GM18873 (cell line): ENCODE measurements around the gene RALGPS1.

Experiments used
- ATAC-seq: cut with Tn5 transposase; IDR thresholded peaks from one replicate; pipeline ENCODE4 v1.9.1; 2021; ENCODE audit warnings: mild to moderate bottlenecking, moderate library complexity, moderate number of reproducible peaks; ENCODE audit not compliant: unreplicated experiment, low FRiP score

Gene RALGPS1

DNA sequence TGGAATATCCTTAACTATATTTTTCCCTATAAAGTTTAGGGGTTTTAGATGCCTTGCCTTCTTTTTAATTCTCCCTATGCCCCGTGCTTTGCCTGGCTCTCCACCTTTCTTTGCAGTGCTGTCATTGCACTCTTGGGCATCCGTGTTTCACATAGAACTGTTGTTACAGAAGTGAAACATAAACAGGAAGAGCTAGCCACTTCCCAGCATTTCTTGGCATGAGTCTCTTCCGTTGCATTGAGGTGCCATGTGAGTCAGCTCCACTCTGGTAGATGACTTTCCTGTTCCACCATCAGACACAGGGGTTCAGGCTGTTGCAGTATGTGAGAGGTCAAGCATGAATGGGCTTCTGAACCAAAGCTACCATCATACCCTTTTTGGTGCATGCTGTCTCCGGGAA lies 134.5 kb downstream of the RALGPS1 start:
- ATAC-seq: no peak

DNA sequence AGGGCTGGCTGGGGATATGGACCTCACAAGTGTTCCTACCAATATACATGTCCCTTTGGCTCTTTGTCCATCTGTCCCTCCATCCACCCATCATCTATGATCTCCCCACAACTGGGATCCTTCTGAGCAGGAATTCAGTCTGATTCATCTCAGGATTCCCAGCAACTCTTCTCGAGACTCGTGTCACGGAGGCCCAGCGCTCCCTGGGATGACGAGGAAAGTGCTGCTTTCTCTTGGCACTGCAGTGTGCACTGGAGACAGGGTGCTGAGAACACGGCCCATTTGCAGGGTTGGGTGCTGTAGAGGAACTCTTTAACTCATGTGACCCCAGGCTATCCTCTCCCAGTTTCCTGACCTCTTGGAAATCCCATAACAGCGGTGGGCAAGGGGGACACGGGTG lies 135.0 kb downstream of the RALGPS1 start:
- no peak for ATAC-seq

DNA sequence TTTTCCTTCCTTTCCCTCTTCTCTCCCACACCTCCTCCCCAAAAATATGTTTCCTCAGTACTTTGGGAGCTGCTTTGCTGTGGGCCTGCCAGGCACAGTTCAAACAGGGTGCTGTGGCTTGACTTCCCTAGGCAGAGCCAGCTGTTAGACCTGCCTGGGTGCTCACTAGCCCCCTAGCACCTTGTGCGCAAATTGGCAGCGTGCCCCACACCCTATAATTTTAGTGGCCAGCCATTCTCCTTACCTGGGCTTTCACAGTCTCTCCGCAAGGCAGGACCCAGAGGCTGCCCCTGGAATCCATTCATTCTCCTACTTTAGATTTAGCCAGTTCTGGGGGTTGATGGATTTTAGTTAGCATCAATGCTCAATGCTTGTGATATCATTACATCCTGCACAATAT lies 135.6 kb downstream of the RALGPS1 start:
- no peak for ATAC-seq

DNA sequence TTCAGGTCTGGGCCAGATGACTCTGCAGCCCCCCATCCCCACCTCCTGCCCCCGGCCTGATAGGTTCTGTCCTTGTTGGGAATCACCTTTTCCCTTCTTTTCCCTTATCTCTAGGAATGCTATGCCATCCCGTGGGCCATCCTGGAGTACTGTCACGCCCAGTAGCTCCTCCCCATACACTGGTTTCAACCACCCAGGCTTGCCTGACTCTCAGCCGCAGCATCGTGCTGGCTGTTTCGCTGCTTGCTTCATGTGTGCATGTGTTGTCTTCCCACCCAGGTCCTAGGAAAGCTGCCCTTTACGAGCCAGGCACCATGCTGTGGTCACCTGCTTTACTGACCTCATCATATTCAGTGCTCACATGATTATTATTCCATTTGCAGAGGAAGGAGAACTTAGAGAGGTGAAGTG lies 136.0 kb downstream of the RALGPS1 start:
- ATAC-seq: no peak

- ATAC-seq: no peak
Observed at GRCh38 chr9:127051881-127052595, 137.5 kb downstream of the RALGPS1 start.

DNA sequence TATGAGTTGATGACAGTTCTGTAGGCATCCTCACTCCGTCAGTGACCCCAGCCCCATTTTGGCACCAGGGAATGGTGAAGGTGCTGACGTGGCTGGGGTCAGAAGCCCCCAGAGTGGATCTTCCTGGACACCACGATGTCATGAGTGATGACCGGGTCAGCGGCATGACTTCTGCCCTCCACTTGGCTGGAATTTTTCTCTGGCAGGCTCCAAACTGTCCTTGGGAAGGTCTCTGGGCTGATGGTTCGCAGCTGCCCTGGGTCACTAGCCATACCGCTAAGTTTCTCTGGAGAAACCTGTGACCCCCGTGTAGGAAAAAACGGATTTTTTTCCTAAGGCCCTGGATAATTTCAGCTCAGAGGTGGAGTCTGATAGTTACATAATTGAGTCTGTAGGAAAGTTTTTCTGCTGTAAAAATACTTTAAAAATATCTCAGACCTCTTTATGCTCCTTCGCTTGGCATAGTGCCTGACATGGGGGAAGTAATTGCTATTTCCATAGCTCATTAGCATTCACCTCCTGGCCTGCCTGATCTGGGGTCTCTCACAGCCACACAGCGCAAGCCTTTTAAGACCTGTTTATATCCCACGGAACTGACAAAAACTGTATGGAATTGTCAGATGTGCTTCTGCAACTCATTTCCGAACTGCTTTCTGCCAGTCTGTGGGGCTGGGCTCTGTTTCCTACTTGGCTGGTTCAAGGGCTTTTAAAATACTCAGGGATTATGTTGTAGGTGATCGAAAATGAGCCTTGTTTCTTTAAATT lies 138.7 kb downstream of the RALGPS1 start:
- ATAC-seq: no peak

- no peak for ATAC-seq
Observed at GRCh38 chr9:127053960-127054359, 139.4 kb downstream of the RALGPS1 start.

DNA sequence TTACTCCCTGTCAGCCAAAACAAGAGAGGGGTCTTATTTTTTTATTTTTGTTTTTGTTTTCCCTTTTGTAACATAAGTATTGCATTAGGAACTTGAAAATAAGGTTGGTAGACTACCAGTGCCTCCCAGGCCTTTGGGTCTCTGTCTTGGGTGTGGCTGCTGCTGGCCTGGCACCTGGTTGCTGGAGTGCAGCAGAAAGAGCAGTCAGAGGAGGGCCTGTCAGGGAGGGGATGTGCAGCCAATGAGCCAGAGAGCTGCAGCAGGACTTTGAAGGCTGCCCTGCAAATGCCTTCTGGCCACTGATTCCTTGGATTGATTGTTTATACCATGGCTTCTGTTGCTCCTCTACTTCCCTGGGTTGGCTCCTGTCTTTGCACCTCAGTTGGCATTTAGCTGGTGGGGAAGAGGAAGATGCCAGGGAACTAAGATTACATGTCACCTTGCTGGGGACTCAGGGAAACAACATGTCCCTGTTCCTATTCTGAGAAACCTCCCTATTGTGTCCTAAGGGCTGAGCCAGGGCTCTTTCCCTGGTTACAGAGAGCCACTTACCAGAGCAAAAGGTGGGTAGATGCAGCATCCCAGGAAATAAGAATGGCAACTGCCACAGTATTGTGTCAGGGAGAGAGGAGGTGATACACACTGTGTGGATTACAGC lies 141.3 kb downstream of the RALGPS1 start:
- no peak for ATAC-seq

DNA sequence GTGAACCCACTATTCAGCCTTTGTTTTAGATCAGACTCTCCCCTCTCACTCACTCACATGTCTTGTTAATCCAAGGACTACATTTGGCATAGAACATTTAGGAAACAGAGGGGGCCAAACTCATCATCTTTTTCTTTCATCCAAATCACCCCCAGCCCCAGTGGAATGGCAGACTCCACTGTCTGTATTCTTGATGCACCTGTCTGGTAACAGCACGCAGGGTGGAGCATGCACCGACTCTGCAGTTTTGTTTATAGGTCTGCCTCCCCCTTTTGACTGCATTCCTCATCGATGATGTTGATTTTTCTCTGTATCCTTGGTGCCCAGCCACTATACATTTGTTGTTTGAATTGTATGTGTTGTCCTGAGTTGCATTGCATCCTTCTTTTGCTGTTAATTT lies 141.9 kb downstream of the RALGPS1 start:
- ATAC-seq: no peak

DNA sequence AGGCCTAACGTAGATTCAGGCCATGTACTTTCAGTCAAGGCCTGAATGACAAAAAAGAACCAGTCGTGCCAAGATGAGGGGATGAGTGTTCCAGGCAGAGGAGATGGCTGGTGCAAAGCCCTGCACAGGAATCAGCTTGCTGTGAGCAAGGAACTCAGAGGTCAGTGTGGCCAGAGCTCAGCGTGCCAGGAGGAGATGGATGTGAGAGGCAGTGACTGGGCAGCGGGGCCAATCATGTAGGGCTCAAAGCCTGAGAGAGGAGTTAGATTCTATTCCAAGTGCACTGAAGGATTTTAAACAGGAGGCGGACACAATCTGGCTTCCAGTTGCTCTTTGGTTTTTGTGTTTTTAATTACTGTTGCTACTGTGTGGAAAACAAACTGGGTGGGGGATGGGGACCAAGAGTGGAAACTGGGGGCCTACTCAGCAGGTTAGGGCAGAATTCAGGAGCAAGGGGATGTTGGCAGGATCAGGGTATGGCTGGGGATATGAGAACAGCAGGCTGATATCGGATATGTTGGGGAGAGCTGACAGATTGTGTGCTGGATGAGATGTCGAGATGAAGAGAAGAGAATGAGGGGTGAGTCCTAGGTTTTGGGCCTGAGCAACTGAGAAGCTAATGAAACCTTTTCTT lies 143.5 kb downstream of the RALGPS1 start:
- ATAC-seq: no peak

DNA sequence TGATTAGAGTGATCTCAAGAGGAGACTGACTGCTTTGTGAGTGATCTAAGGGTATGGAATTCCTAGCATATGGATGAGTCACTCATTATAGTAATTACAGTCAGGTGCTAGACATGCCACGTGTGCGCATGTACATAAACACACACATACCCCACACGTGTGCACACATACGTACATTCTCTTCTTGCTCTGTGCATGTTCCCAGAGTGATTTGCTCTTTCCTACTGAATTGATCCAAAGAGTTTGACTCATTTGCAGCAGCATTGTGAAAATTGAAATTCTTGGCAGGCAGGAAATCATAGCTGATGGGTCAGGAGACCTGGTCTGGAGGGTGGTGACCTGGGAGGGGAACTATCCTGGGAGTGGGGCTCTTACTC lies 144.1 kb downstream of the RALGPS1 start:
- ATAC-seq: no peak

DNA sequence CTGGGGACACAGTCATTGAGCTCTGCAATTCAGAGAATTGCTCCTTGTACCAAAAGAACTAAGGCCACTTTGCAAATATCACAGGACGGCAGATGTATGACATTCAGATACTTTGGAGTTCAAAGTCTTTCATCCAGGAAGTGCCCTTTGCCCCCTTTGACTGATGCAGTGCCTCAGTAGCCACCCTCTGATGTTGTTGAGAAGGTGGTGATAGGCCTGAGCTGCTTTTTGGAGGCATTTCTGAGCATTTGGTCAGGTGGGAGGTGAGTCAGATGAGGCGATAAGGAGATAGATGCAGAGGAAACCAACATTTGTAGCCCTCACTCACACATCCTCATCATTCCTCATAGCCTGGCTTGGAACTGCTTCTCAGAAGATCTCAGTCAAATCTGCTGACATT lies 144.4 kb downstream of the RALGPS1 start:
- ATAC-seq: no peak

DNA sequence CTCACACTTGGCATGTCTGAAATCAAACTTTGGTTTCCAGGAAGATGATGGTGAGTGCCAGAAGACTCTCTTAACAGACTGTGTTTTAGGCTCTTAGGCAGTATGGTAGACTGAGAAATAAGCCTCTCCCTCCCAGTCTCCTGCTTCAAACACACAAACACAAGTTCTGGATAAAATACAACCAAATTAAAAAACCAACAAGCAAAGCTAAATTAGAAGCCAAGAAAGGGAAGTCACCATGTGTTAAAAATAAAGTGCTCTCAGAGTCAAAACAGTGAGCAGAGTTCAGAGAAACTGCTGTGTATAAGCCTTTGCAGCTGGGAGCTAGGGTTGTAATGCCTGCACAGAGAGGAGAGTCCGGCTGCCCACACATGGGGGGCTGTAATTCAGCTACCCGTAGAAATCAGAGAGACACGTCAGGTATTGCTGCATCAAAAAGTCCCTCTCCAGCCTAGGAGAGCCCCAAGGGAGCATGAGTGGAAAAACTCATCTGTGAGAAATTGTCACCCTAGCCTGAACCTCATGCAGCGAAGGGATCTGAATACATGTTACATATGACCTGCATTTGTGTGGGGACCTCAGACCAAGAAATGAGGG lies 145.3 kb downstream of the RALGPS1 start:
- ATAC-seq: no peak

GRCh38 chr9:127061411-127061810 lies 146.8 kb downstream of the RALGPS1 start:
- no peak for ATAC-seq

DNA sequence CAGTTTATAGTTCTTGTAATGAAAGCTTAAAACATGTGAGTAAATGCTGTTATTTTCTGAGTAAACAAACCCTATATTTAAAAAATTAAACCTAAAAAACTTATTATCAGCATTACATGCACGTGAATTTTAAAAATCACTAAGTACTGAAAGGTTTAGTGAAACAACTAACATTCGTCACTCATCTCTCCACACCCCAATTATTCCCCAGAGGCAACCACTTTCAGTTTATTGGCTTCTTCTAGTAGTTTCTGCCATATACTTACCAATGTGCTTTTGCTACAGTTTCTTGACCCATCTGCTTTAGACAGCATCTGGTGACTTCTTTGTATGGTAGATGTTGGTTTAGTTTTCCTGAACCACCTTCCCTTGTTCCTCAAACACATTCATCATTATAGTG lies 149.8 kb downstream of the RALGPS1 start:
- ATAC-seq: no peak

GRCh38 chr9:127065592-127065991 lies 151.0 kb downstream of the RALGPS1 start:
- ATAC-seq: no peak

DNA sequence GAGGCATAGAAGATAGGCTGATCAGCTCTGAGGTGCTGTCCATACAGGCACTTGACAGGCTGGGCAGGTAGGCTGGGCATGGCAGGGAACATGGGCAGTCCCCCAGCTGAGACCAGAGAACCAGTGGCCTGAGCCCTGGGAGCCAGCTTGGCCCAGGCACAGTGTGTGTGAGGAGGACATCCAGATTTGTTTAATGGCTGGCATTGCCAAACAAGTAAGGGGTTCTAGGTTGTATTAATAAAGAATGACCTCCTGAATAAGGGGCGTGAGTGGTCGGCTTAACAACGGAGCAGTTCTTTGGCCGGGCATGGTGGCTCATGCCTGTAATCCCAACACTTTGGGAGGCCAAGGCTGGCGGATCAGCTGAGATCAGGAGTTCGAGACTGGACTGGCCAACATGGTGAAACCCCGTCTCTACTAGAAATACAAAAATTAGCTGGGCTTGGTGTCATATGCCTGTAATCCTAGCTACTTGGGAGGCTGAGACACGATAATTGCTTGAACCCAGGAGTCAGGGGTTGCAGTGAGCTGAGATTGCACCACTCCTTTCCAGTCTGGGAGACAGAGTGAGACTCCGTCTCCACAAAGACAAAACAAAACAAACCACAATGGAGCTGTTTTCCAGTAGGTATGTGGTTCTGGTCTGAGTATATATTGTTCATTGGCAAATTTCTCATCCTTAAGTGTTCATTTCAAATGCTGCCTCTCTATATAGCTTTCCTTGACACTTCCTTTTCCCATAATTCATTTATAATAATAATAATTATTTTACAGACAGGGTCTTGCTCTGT lies 151.7 kb downstream of the RALGPS1 start:
- no peak for ATAC-seq

GRCh38 chr9:127066851-127067136 lies 152.2 kb downstream of the RALGPS1 start:
- no peak for ATAC-seq

DNA sequence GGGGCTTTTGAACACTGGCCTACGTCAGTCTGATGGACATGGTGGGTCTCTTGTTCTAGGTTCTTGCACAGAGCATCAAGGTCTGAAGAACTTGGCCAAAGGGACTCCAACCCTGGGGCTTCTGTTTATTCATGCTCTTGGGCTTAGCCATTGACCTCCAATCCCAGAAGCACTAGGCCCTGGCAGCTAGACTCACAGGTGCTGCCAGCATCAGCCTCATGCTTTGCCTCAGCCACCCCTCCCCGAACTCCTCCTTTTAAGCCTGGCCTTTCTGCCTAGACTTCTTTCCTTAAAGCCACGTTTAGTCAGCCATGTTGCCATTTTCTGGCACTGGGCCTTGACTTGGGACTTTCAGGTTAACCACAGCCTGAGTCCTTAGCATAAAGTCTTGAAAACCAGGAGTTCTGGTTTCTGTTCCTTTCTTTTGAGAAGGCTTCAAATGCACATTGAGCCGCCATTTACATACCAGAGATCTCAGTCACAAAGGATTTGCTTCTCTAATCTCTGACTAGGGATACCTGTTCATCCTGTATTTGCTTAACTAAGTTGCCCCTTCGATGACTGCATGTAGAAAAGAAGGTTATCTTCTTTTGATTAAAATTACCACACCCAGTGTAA lies 153.1 kb downstream of the RALGPS1 start:
- no peak for ATAC-seq
